Gastroesophageal sphincter (tissue), 4 donors: ENCODE data around the gene NDUFB4. TPM values are rescaled to one million over a fixed set of nuclear protein-coding genes. Genes with fewer than 3 reads are reported as not detected.

Source experiments
- ATAC-seq: fragments of 150-250 bp; one replicate; pipeline ENCODE4 v1.9.1; 2016; ENCODE audit warnings: mild to moderate bottlenecking, moderate library complexity
- H3K27ac ChIP-seq, 4 donors: fragments of 200-600 bp; sonication (generic) in 3 of 4; 1 replicate in 3 of 4; 2 replicates in 1 of 4; pipeline ENCODE4 v1.5.1; 2016 to 2019
- H3K27me3 ChIP-seq: fragments of 200-600 bp; sonication (generic); one replicate; pipeline ENCODE4 v1.5.1; 2019
- H3K36me3 ChIP-seq, 2 donors: fragments of 200-600 bp; sonication (generic); one replicate each; pipeline ENCODE4 v1.5.1; 2019; ENCODE audit warnings: control low read depth in 1 of 2
- H3K4me1 ChIP-seq, 3 donors: fragments of 200-600 bp; sonication (generic); 1 replicate in 2 of 3; 2 replicates in 1 of 3; pipeline ENCODE4 v1.5.1; 2016 to 2019; ENCODE audit warnings: control low read depth in 2 of 3
- H3K4me3 ChIP-seq, 2 donors: fragments of 200-600 bp; sonication (generic); one replicate each; pipeline ENCODE4 v1.5.1; 2019; ENCODE audit warnings: mild to moderate bottlenecking in 1 of 2, moderate library complexity in 1 of 2
- H3K9me3 ChIP-seq, 3 donors: fragments of 200-600 bp; sonication (generic); one replicate each; pipeline ENCODE4 v1.5.1; 2017 to 2019; ENCODE audit warnings: control low read depth in 2 of 3
- CTCF ChIP-seq, 4 experiments: fragments of 200-600 bp in 2 of 4; fragments of 450-650 bp in 2 of 4; sonication (generic) in 1 of 4; IDR thresholded peaks; one replicate each; pipeline ENCODE4 v1.5.1; 2017 to 2019; ENCODE audit warnings: antibody characterized with exemption in 4 of 4, mild to moderate bottlenecking in 2 of 4, moderate library complexity in 2 of 4
- EP300 ChIP-seq: sonication (generic); formaldehyde crosslinking; IDR thresholded peaks from one replicate; pipeline ENCODE4 v1.6.1; 2017; ENCODE audit warnings: antibody characterized with exemption, mild to moderate bottlenecking
- POLR2A ChIP-seq, 2 donors: fragments of 450-650 bp; IDR thresholded peaks; one replicate each; pipeline ENCODE4 v1.6.1; 2017; ENCODE audit warnings: antibody characterized with exemption in 2 of 2, mild to moderate bottlenecking in 2 of 2, moderate library complexity in 1 of 2
- POLR2AphosphoS5 ChIP-seq: sonication (generic); formaldehyde crosslinking; IDR thresholded peaks from one replicate; pipeline ENCODE4 v1.6.1; 2017; ENCODE audit warnings: antibody characterized with exemption
- WGBS, 2 donors: methylation state at CpG; one replicate each; pipeline ENCODE4 v1.1.5; 2018; ENCODE audit warnings: low coverage in 1 of 2; 5-methylcytosine and 5-hydroxymethylcytosine counted together
- total RNA-seq, 4 donors: library from RNA; depleted of rRNA; stranded (reverse); fragments of >200 nt; gene quantifications; one replicate each; pipeline ENCODE4 v1.1.0, GENCODE V29; 2016

The NDUFB4 gene
- total RNA-seq, 4 donors from 2014 or later = 123 to 230 (median 151) TPM

- H3K4me1 ChIP-seq = peaks cover 2 to 57% (median 20%) of the 10 kb centered on the region in 3 donors
- no peak for ATAC-seq
- H3K36me3 ChIP-seq = no peaks in the 10 kb centered on the region
- no peaks in the 10 kb centered on the region for H3K9me3 ChIP-seq
- H3K4me3 ChIP-seq = no peak overlapping the region
- no peaks in the 10 kb centered on the region for H3K27me3 ChIP-seq
- H3K27ac ChIP-seq = peak overlapping the region in 1 of 4 donors; percentile 86
- TF ChIP-seq POLR2A (IDR thresholded peaks at IDR 0.05) (no peak), POLR2AphosphoS5 (no peak), EP300 (no peak)
- 65 to 75% methylated on average over 9 to 12 of the region's 12 CpGs for WGBS, 2 donors
Observed at GRCh38 chr3:120560304-120561250, 35.6 kb upstream of the NDUFB4 start.

GRCh38 chr3:120561251-120562045 is 34.7 kb upstream of the NDUFB4 start:
- Histone ChIP-seq H3K4me1 (peaks cover 2 to 48% (median 13%) of the 10 kb centered on the region in 3 donors), H3K9me3 (no peaks in the 10 kb centered on the region), H3K27me3 (no peaks in the 10 kb centered on the region), H3K27ac (peak overlapping the region in 1 of 4 donors; percentile 86), H3K36me3 (no peaks in the 10 kb centered on the region), H3K4me3 (no peak overlapping the region)
- ATAC-seq = peak; percentile 36
- TF ChIP-seq CTCF (IDR thresholded peaks at IDR 0.05) (peak; percentile 77 to 88 (median 83)), POLR2A (IDR thresholded peaks at IDR 0.05) (no peak)
- WGBS, 2 donors = 30 to 31% methylated on average over 9 to 10 of the region's 10 CpGs

DNA sequence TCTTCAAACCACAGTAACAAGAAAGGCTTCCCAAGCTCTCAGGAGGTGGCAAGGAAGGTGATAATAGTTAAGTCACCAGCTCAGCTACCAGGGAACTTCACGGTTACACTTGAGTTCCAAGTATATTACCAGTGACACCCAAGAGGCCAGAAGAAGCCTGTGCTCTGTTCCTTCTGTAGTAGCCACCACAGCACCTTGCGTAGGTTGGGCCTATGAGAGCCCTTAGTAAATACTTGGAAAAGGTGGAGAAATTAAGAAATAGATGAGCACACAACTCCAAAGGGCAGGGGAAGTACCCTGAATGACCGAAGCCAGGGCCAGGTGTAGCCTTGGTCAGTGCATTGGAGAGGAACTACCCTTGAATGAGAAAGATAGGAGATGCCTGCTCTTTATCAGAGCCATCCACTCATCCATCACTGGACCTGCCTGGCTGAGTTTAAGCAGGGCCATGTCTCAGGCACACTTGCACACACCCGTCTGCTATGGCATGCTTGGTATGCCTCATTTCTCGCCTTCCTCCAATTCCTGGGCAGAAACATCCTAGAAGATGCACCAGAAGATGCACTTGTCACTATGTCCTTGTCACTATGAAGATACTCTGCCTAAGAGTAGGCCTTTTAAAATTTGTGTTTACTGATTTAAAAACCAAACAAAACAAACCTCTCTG is 32.6 kb upstream of the NDUFB4 start:
- Histone ChIP-seq H3K9me3 (no peaks in the 10 kb centered on the region), H3K36me3 (no peaks in the 10 kb centered on the region), H3K4me3 (no peak overlapping the region), H3K4me1 (peaks cover 0 to 47% (median 0%) of the 10 kb centered on the region in 3 donors), H3K27me3 (no peaks in the 10 kb centered on the region), H3K27ac (no peak overlapping the region)
- no peak for TF ChIP-seq POLR2A (IDR thresholded peaks at IDR 0.05)
- TF ChIP-seq EP300 = no peak
- TF ChIP-seq POLR2AphosphoS5 = no peak
- no peak for TF ChIP-seq CTCF (IDR thresholded peaks at IDR 0.05)
- WGBS, 2 donors = 75 to 97% methylated on average over 3 to 4 of the region's 5 CpGs
- no peak for ATAC-seq

GRCh38 chr3:120566243-120566975 is 29.7 kb upstream of the NDUFB4 start:
- Histone ChIP-seq H3K27ac (peak overlapping the region in 1 of 4 donors; percentile 50), H3K4me3 (no peak overlapping the region), H3K36me3 (no peaks in the 10 kb centered on the region), H3K27me3 (no peaks in the 10 kb centered on the region), H3K4me1 (peaks cover 0 to 28% (median 0%) of the 10 kb centered on the region in 3 donors), H3K9me3 (no peaks in the 10 kb centered on the region)
- WGBS, 2 donors = 46 to 70% methylated on average over 3 to 4 of the region's 4 CpGs
- no peak for TF ChIP-seq POLR2A (IDR thresholded peaks at IDR 0.05)
- no peak for TF ChIP-seq EP300
- TF ChIP-seq CTCF (IDR thresholded peaks at IDR 0.05) = no peak
- TF ChIP-seq POLR2AphosphoS5 = no peak
- no peak for ATAC-seq
